Dermis microvascular lymphatic vessel endothelial cell (primary cell): ENCODE measurements around the gene SPAG9. TPM values are rescaled to one million over a fixed set of nuclear protein-coding genes. Genes with fewer than 3 reads are reported as not detected.
A peak's percentile ranks its signal among the peaks of the same experiment; 100 is the strongest.

Experiments used
- DNase-seq, 2 donors: peaks; one replicate each; pipeline versions ENCODE4 v3.0.0 to v3.0.0-alpha.2; 2010; ENCODE audit warnings: low read depth in 2 of 2
- total RNA-seq: library from RNA; depleted of rRNA; stranded (reverse); fragments of >200 nt; gene quantifications from 2 replicates; pipeline ENCODE4 v1.2.1, GENCODE V29; 2014

SPAG9 gene
- total RNA-seq, 1 donor from 2014 or later: 104 TPM

DNA sequence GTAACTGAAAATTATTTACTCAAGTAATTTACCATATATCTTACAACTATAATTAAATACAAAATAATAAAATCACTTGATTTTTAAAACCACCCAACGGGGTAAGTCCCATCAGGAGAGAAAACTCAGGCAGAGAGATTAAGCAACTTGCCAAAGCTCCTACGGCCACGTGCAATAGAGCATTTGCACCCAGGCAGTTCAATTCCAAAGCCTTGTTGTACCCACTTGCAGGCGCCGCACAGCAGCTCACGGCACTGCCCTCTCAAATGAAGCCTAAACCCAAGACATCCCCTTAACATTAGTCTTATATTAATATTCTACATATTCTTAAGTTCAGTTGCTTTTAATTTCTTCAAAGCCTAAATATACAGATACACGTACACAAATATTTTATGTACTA is 75.7 kb downstream of the SPAG9 start:
- DNase-seq: no peak

GRCh38 chr17:51036084-51036483 is 84.6 kb downstream of the SPAG9 start:
- DNase-seq: no peak

GRCh38 chr17:51035431-51035830 is 85.2 kb downstream of the SPAG9 start:
- peak; percentile 75 to 79 for DNase-seq

- DNase-seq: no peak
These were observed 85.9 kb downstream of the SPAG9 start for GRCh38 chr17:51034800-51035199.

DNA sequence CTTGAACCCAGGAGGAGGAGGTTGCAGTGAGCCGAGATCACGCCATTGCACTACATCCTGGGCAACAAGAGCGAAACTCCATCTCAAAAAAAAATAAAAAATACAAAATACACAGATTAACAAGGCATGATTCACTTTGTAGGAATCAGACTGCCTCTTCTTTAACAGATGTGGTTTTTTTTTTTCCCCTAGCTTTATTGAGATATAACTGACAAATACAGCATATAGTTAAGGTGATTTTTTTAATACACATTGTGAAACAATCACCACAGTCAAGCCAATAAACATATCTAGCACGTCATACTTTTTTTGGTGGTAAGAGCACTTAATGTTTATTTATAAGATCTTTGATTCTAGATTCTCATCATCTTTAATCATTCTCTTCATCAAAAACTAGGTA is 87.8 kb downstream of the SPAG9 start:
- no peak for DNase-seq

DNA sequence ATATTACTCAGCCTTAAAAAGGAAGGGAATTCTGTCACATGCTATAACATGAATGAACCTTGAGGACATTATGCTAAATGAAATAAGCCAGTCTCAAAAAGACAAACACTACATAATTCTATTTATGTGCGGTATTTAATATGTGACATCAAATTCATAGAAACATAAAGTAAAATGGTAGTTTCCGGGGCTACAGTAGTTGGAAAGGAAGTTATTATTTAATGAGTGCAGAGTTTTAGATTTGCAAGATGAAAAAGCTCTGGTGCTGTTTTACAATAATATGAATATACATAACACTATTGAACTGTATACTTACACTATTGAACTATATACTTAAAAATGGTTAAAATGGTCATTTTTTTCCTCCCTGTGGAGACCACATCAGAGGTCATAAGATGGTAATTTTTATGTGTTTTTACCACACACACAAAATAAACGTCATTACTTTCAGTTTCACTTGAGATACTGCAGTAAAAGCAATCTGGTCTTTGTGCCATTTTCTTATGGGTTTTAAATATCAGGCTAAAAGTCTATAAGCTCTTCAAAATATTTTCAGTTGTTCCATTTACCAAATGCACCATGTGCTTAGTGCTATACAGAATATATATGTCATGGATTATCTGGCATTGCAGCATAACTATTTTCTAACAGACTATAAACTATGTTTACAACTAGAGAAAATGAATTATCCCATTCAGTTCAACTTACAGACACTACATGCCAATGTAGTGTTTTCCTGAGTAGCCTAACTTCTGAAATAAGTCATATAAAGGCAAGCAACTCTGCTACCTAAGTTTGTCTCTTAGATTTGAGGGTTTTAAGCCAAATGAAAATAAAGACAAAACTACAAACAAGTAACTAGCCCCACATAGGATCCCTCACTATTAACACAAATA is 90.9 kb downstream of the SPAG9 start:
- DNase-seq: peak; percentile 40 to 67

DNA sequence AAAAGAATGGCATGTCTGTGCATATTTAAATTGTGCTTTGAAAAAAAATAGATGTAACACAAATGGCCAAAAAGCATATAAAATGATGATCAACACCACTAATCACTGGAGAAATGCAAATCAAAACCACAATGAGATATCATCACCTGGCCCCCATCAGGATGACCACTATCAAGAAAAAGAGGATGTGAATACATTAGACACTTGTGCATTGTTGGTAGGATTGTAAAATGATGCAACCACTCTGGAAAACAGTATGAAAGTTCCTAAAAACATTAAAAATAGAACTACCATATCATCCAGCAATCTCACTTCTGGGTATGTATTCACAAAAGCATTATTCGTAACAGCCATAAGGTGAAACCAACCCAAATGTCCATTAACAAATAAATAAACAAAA is 91.5 kb downstream of the SPAG9 start:
- DNase-seq: no peak

- no peak for DNase-seq
These were observed 92.3 kb downstream of the SPAG9 start for GRCh38 chr17:51028176-51028863.

DNA sequence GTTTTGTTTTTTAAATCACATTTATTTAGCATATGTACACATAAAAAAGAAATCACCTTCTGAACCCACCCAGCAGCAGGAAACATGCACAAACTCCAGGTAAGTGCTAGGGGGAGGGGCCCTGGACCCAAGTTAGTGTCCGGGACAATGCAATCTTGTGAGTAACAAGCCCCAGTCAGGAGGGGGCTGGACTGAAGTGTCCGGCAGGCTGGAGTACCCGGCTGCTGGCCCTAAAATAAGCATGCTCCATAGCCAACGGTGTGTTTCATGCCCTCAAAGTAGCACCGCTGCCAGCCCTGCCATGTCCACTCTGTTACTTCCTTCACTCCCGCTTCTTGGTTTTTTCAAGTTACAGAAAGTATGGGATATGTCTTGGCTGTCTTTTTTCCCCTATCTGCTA is 102.1 kb downstream of the SPAG9 start:
- DNase-seq: no peak

DNA sequence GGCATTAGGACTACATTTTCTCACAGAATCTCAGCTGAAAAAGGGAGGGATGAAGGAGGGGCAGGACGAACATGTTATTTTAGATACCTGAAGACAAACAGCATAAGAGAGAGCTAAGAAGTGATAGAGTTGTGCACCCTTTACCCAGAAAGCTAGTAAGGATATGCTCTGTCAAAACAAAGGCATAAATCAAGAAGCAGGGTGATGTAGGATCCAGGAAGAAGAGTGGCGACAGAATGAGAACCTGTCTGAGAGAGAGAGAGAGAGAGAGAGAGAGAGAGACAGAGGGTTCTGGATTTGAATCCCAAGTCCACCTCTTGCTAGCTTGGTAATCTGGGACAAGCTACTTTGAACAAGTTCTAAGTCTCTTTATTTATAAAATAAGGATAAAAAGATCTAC is 103.4 kb downstream of the SPAG9 start:
- no peak for DNase-seq

DNA sequence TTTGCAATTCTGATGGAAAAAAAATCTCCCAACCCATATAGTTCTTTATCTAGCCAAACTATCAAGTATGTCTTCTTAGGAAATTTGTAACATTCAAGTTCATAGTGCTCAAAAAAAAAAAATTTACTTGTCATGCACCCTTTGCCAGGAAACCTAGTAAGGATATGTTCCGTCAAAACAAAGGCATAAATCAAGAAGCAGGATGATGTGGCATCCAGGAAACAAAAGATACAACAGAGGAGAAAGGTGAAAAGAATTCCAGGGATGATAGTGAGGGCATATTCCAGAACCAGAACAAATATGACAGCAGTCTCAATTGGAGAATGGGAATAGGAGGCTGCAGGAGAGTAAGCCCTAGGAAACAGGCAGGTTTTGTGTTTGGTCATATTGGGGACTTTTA is 104.6 kb downstream of the SPAG9 start:
- DNase-seq: peak; percentile 46 to 62

- DNase-seq: peak in 1 of 2 donors; percentile 44
These were observed 105.5 kb downstream of the SPAG9 start for GRCh38 chr17:51015145-51015558.

GRCh38 chr17:51014129-51014528 is 106.5 kb downstream of the SPAG9 start:
- DNase-seq: no peak

DNA sequence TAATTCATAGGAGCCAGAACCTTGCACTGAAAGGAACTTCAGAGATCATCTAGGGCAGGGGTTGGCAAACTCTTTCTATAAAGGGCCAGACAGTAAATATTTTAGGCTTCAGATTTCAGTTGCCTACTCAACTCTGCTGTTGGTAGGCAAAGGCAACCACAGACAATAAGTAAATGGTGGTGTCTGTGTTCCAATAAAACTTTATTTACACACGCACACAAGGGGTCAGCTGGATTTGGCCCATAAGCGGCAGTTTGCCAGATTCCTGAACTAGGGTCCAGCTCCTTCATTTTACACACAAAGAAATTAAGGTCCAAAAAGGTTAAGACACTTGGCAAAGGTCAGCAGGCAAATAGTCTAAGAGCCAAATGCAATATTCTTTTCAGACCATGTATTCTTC is 107.3 kb downstream of the SPAG9 start:
- DNase-seq: no peak

DNA sequence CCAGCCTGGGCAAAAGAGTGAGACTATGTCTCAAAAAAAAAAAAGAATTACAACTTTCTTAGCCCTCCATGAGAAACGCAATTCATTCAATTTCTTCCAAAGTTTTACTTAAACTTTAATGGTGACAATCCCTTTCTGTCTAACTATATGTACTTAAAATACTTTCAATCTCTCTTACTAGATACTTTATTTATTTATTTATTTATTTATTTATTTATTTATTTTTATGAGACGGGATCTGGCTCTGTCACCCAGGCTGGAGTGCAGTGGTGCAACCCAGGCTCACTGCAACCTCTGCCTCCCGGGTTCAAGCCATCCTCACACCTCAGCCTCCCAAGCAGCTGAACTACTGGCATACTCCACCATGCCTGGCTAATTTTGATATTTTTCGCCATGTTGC is 108.1 kb downstream of the SPAG9 start:
- DNase-seq: no peak

GRCh38 chr17:51010173-51010675 is 110.4 kb downstream of the SPAG9 start:
- no peak for DNase-seq

DNA sequence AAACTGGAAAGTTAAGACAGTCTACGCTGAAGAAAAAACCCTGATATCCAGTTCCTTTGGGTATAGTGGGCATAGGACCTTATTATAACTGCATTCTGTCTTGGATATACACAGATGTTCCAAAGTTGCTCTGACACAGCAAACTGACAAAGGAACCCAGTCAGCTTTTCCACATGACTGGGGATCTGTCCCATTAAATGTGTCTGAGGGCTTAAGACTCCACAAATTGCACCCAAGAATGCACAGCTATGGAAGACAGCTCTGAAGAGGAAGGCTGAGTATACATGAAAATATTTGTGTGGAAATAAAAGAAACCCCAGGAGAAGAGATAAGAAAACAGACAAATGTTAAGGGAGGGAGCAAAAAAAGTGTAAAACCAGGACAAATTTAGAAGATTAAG is 114.1 kb downstream of the SPAG9 start:
- no peak for DNase-seq

DNA sequence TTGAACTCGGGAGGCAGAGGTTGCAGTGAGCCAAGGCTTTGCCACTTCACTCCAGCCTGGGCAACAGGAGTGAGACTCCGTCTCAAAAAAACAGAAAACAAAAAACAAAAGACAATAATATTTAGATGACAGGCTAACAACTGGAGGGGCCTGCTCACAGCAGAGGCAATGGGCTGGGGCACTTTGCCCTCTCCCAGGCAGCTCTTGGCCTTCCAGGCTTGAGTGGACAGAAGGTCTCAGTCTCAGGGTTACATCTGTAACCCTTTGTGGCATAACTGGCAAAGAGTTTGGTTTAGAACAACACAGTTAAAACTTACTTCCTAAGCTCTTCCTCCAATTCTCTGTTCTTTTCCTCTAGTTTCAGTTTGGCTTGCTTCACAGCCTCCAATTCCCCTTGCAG is 114.9 kb downstream of the SPAG9 start:
- peak in 1 of 2 donors; percentile 29 for DNase-seq

- no peak for DNase-seq
These were observed 116.4 kb downstream of the SPAG9 start for GRCh38 chr17:51004249-51004648.

- DNase-seq: peak; percentile 79 to 82
These were observed 119.6 kb downstream of the SPAG9 start for GRCh38 chr17:51000835-51001638.

- DNase-seq: no peak
These were observed 125.0 kb downstream of the SPAG9 start for GRCh38 chr17:50995668-50996067.

DNA sequence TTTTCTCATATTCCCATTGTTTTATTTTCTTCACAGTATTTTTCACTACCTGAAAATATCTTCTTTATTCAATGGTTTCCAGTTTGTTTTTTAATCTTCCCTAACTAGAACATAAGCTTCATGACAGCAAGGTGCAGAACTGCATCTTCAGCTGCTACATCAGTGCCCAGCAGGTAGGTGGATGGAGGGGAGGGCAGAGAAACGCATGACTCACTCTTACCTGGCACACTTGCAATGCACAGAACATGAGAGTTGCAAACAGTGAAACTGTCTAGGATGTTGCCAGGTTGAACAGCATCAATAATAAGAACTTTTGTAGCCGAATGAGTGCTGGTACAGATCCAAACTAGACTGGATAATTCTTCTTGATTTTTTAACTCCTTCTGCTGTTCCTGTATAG is 127.1 kb downstream of the SPAG9 start:
- no peak for DNase-seq
